GM10248 (cell line): ENCODE data around the gene GPR4.

Experiments used
- CTCF ChIA-PET: fragments of 300-600 bp; sonication (Branson Sonifier 250); formaldehyde crosslinking; extraction: SDS; loops from one replicate; lab custom pipeline; 2021; ENCODE audit warnings: antibody characterized with exemption; lab: Yijun Ruan, JAX
- POLR2A ChIA-PET: fragments of 350-650 bp; sonication (Branson Sonifier 250); formaldehyde crosslinking; extraction: SDS; loops from one replicate; lab custom pipeline; 2020; ENCODE audit warnings: antibody characterized with exemption; lab: Yijun Ruan, JAX
- DNase-seq: peaks from one replicate; pipeline ENCODE4 v3.0.0; 2012; ENCODE audit errors: extremely low spot score
- TF ChIP-seq, protein P1 (sequence below): IDR thresholded peaks from 2 replicates; pipeline ENCODE4 v1.5.1; 2012; ENCODE audit warnings: mild to moderate bottlenecking, low read depth; ENCODE audit errors: extremely low read depth, missing control alignments, control extremely low read depth

GPR4 gene

GRCh38 chr19:45591638-45592005 lies 10.4 kb downstream of the GPR4 start:
- DNase-seq, result no peak
- ChIA-PET POLR2A (no interaction called here), CTCF (interaction anchor here (0.8 to 2.2 kb wide), 8 partner anchors 11 to 102 kb away, joined by 3 to 16 read pairs (median 4); no protein-coding TSS in a partner anchor)
- TF ChIP-seq, protein P1, sequence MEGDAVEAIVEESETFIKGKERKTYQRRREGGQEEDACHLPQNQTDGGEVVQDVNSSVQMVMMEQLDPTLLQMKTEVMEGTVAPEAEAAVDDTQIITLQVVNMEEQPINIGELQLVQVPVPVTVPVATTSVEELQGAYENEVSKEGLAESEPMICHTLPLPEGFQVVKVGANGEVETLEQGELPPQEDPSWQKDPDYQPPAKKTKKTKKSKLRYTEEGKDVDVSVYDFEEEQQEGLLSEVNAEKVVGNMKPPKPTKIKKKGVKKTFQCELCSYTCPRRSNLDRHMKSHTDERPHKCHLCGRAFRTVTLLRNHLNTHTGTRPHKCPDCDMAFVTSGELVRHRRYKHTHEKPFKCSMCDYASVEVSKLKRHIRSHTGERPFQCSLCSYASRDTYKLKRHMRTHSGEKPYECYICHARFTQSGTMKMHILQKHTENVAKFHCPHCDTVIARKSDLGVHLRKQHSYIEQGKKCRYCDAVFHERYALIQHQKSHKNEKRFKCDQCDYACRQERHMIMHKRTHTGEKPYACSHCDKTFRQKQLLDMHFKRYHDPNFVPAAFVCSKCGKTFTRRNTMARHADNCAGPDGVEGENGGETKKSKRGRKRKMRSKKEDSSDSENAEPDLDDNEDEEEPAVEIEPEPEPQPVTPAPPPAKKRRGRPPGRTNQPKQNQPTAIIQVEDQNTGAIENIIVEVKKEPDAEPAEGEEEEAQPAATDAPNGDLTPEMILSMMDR, result no peak

- CTCF ChIA-PET, result interaction anchor here (0.6 to 2.2 kb wide), 13 partner anchors 11 to 103 kb away, joined by 3 to 16 read pairs (median 4); no protein-coding TSS in a partner anchor
- POLR2A ChIA-PET, result no interaction called here
- TF ChIP-seq, protein P1, result peak; percentile 58
- DNase-seq, result peak; percentile 44
Observed at GRCh38 chr19:45591004-45591637, 10.9 kb downstream of the GPR4 start.

- CTCF ChIA-PET, result interaction anchor here (0.6 to 2.2 kb wide), 10 partner anchors 12 to 103 kb away, joined by 3 to 16 read pairs (median 4); no protein-coding TSS in a partner anchor
Observed at GRCh38 chr19:45590300-45591003, 11.6 kb downstream of the GPR4 start.

GRCh38 chr19:45589768-45590167 lies 12.2 kb downstream of the GPR4 start:
- TF ChIP-seq, protein P1, result no peak
- ChIA-PET POLR2A (no interaction called here), CTCF (interaction anchor here (1.5 to 2.2 kb wide), 3 partner anchors 26 to 52 kb away, joined by 4 to 16 read pairs (median 9); no protein-coding TSS in a partner anchor)

More at GRCh38 chr19:45590300-45591003, 11.6 kb downstream of the GPR4 start:
- POLR2A ChIA-PET, result no interaction called here
- TF ChIP-seq, protein P1, result no peak
- DNase-seq, result peak; percentile 10

GRCh38 chr19:45587873-45588272 lies 14.1 kb downstream of the GPR4 start:
- ChIA-PET POLR2A (no interaction called here), CTCF (interaction anchor here (1.6 to 1.8 kb wide), 2 partner anchors 9 to 54 kb away, joined by 3 to 9 read pairs; no protein-coding TSS in a partner anchor)
- TF ChIP-seq, protein P1, result no peak
- no peak for DNase-seq

More at GRCh38 chr19:45589768-45590167, 12.2 kb downstream of the GPR4 start:
- no peak for DNase-seq

DNA sequence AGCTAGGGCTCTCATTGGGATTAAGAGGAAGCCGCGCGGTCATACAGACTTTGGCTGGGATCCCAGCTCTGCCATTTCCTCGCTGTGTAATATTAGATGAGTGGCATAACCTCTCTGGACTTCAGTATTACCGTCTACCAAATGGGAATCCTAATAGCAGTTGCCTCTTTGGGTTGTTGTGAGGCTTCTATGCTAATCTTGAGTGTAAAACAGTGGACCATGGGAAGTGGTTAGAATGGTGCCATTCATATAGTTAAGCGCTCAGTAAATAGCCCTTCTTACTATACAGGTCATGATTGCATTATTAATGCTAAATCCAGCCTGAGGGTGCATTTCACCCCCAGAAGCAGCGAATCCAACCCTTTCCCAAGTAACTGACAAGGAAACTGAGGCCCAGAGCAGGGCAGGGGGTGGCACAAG lies 16.8 kb downstream of the GPR4 start:
- TF ChIP-seq, protein P1, result no peak
- ChIA-PET CTCF (interaction anchor here (0.7 to 2.1 kb wide), 5 partner anchors 8 to 108 kb away, joined by 3 to 4 read pairs (median 3); partner anchors contain the start of gene QPCTL), POLR2A (no interaction called here)
- DNase-seq, result peak; percentile 28
